Measurements from ENCODE around the gene APPBP2.

- TF ChIP-seq EP300 (IDR thresholded peaks at IDR 0.05) (no peak), CTCF (IDR thresholded peaks at IDR 0.05) (no peak)
These were observed 130.5 kb downstream of the APPBP2 start for GRCh38 chr17:60395508-60396065.
